HG03103 (cell line): Measurements from ENCODE around the gene EIF3C.
"Not testable (repeated sequence)": the region's sequence is repeated elsewhere in the genome, so short reads cannot be mapped to it uniquely, and the experiment has no call there.

Experiments
- ATAC-seq: cut with Tn5 transposase; IDR thresholded peaks from one replicate; pipeline ENCODE4 v1.9.1; 2021; ENCODE audit warnings: low read depth; ENCODE audit not compliant: unreplicated experiment

EIF3C gene, protein sequence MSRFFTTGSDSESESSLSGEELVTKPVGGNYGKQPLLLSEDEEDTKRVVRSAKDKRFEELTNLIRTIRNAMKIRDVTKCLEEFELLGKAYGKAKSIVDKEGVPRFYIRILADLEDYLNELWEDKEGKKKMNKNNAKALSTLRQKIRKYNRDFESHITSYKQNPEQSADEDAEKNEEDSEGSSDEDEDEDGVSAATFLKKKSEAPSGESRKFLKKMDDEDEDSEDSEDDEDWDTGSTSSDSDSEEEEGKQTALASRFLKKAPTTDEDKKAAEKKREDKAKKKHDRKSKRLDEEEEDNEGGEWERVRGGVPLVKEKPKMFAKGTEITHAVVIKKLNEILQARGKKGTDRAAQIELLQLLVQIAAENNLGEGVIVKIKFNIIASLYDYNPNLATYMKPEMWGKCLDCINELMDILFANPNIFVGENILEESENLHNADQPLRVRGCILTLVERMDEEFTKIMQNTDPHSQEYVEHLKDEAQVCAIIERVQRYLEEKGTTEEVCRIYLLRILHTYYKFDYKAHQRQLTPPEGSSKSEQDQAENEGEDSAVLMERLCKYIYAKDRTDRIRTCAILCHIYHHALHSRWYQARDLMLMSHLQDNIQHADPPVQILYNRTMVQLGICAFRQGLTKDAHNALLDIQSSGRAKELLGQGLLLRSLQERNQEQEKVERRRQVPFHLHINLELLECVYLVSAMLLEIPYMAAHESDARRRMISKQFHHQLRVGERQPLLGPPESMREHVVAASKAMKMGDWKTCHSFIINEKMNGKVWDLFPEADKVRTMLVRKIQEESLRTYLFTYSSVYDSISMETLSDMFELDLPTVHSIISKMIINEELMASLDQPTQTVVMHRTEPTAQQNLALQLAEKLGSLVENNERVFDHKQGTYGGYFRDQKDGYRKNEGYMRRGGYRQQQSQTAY

GRCh38 chr16:28711220-28712083 lies at the start of gene EIF3C:
TSS of gene EIF3C (plus strand) at chr16:28711464. CDS start at chr16:28711687, 223 bp downstream.
- peak; percentile 97 for ATAC-seq

DNA sequence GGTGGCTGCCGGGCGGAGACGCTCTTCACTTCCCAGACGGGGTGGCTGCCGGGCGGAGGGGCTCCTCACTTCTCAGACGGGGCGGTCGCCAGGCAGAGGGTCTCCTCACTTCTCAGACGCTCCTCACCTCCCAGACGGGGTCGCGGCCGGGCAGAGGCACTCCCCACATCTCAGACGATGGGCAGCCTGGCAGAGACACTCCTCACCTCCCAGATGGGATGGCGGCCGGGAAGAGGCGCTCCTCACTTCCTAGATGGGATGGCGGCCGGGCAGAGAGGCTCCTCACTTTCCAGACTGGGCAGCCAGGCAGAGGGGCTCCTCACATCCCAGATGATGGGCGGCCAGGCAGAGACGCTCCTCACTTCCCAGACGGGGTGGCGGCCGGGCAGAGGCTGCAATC lies 45.0 kb upstream of the EIF3C start:
- not testable (repeated sequence) for ATAC-seq

- not testable (repeated sequence) for ATAC-seq
These were observed 43.8 kb upstream of the EIF3C start for GRCh38 chr16:28667480-28667879.

- ATAC-seq, result not testable (repeated sequence)
These were observed 43.1 kb upstream of the EIF3C start for GRCh38 chr16:28668199-28668598.

- not testable (repeated sequence) for ATAC-seq
These were observed 22.8 kb upstream of the EIF3C start for GRCh38 chr16:28688327-28688952.

- not testable (repeated sequence) for ATAC-seq
These were observed 21.8 kb upstream of the EIF3C start for GRCh38 chr16:28689425-28689824.

- ATAC-seq, result not testable (repeated sequence)
These were observed 19.5 kb upstream of the EIF3C start for GRCh38 chr16:28691722-28692121.

DNA sequence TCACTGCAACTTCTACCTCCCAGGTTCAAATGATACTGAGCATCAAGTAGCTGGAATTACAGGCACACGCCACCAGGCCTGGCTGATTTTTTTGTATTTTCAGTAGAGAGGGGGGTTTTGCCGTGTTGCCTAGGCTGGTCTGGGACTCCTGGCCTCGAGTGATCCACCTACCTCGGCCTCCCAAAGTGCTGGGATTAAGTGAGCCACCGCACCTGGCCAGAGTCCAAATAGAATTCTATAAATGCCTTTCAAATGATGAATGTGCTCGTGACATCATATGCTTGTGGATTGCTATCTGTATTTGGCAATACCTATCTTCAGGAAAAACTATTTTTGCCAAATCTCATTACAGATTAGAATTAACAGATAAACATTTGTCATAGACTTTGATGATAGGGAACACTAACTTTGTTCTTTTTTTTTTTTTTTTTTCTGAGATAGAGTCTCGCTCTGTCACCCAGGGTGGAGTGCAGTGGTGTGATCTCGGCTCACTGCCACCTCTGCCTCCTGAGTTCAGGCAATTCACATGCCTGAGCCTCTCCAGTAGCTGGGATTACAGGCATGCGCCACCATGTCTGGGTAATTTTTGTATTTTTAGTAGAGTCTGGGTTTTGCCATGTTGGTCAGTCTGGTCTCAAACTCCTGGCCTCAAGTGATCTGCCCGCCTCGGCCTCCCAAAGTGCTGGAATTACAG lies 17.9 kb upstream of the EIF3C start:
- ATAC-seq, result not testable (repeated sequence)

DNA sequence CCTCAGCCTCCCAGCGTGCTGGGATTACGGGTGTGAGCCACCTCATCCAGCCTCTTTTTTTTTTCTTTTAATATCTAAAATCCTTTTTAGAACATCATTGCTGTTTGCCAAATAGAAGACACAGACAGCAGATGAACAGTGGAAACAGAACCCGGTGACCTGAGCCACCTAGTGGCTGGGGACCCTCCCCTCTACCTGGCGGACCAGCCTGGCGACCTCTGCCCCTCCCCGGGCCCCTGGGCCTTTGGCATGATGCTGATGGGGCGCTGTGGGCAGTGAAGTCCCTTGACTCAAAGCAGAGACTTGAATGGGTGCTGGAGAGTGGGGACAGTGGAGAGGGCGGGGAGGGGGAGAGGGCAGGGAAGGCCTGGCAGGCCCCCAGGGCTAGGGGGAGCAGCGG lies 11.5 kb upstream of the EIF3C start:
- not testable (repeated sequence) for ATAC-seq

DNA sequence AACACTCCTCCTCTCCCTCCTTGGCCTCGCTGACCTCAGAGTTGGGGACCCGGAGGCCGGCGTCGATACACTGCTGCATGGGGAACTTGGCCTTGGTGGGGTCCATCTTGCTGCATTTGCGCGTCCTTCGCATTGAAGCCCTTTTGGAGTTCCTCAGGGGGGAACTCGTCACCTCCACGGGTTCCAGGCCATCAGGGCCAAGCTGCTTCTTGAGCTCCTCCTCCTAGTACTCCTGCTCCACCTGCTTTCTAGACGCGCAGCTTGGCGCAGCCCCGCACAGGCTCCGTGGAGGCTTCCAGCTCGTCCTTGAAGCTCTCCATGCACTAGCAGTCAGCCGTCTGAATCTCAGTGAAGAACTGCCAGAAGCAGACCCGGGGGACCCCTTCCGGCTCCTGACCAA lies 10.9 kb upstream of the EIF3C start:
- ATAC-seq, result not testable (repeated sequence)

DNA sequence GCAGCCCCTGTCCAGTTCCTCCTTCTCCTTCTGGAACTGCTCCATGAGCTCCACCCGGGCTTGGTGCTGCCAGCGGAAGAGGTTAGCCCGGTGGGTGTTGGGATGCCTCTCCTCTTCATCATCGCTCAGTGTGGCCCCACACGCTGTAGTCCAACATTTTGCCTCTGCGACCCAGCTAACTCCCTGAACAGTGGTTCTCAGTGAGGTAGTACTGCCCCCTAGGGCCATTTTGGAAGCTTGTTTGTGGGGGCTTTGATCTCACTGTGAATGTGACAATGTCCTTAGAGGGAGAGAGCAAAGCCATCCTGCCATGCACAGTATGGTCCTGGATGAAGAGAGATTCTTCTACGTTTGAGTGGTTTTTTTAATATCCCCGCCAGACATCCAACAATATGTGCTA lies 9.9 kb upstream of the EIF3C start:
- not testable (repeated sequence) for ATAC-seq

- not testable (repeated sequence) for ATAC-seq
These were observed 7.0 kb upstream of the EIF3C start for GRCh38 chr16:28704246-28704645.

DNA sequence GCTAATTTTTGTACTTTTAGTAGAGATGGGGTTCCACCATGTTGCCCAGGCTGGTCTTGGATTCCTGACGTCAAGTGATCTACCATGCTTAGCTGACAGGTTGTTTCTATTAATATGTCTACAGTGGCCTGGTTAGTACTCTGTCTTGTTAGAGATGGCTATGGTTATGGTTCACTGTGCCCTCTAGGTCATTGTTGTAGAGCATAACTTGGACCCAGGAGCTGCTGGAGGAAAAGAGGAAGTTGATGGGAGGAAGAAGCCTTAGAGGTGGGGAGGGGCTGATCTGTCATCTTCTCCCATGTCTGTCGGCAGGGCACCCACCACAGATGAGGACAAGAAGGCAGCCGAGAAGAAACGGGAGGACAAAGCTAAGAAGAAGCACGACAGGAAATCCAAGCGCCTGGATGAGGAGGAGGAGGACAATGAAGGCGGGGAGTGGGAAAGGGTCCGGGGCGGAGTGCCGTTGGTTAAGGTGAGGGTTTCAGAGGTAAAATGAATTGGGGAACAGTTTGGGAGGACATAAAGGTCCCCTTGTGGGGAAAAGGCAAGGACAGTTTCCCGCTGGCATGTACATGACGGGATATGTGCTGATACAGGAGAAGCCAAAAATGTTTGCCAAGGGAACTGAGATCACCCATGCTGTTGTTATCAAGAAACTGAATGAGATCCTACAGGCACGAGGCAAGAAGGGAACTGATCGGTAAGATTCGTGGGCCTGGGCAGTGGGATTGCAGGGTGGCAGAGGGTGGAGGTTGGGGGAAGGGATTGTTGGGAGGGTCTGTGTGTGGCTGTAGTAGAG lies 11.8 kb downstream of the EIF3C start:
- not testable (repeated sequence) for ATAC-seq

DNA sequence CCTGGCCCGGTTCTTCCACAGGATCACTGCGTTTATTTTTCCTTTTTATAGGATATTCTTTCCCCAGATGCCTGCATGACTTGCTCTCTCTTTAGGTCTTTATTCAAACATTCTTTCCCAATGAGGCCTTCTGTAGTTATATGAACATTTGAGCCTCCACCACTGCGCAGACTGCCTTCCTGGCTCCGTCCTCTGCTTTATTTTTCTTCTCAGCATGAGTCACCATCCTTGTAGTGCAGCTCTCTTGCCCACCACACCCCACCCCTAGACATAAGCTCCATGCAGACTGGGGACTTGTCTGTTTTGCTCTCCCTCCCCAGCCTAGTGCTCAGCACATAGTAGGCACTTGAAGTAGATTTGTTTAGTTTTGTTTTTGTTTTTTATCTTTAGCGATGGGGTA lies 20.0 kb downstream of the EIF3C start:
- ATAC-seq, result not testable (repeated sequence)

DNA sequence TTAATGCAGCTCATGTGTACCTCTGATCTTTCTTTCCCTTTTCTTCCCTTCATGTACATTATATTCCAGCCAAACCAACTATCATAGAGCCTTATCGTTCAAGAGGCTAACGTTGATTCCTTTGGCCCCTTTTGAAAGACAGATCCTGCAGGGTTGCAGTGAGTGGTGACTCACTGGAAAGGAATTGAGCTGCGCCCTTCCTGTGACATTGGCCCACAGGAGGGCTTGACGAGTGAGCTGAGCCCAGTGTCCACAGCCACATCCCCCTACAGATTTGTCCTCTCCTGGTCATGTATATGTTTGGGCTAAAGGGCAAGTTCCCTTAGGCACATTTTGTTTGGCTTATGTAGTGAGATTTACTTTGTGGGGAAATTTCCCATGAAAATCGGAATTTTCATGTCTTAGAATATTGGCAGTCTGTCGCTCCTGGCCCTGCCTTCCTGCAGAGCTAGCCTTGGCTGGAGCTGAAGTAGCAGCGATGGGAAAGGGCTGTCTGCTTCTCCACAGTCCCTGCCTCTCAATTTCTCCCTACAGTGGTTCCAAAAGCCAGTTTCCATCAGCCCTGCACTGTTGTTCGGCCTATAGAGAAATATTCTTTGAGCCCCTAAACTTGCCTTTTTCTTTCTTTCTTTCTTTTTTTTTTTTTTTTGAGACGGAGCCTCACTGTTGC lies 21.3 kb downstream of the EIF3C start:
- not testable (repeated sequence) for ATAC-seq

- ATAC-seq, result not testable (repeated sequence)
These were observed 28.5 kb downstream of the EIF3C start for GRCh38 chr16:28739787-28740186.

GRCh38 chr16:28740631-28741030 lies 29.4 kb downstream of the EIF3C start:
- ATAC-seq, result not testable (repeated sequence)

- ATAC-seq, result not testable (repeated sequence)
These were observed 30.0 kb downstream of the EIF3C start for GRCh38 chr16:28741295-28741694.
